ENCODE measurements around the gene CPOX. TPM values are rescaled to one million over a fixed set of nuclear protein-coding genes. Genes with fewer than 3 reads are reported as not detected.

The CPOX gene
- total RNA-seq, 4 donors from 2014 or later: 9.8 to 25.6 (median 15.1) TPM

DNA sequence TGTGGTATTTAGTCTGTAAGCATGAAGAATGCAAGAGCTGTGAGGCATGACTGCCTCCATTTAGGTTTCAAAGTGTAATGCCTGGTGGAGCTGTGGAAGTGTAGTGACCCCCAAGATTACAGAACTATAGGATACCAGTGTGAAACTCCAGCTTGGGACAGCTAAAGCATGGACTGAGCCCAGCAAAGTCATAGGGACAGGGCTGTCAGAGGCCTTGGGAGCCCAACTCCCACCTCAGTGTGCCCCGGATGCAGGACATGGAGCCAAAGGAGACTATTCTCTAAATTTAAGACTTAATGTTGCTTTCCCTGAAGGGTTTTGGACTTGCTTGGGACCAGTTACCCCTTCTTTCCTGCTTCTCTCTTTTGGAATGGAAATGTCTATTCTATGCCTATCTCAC lies 50.8 kb downstream of the CPOX start:
- intact Hi-C loops (cut with DNase I; ENCODE audit: low total_unique reads): no loop called here
- ATAC-seq (no peak), DNase-seq (no peak)
- Histone ChIP-seq H3K4me3 (no peak overlapping the region), H3K27ac (no peak overlapping the region), H3K9me3 (no peaks in the 10 kb centered on the region), H3K36me3 (no peaks in the 10 kb centered on the region), H3K4me1 (no peaks in the 10 kb centered on the region), H3K27me3 (no peaks in the 10 kb centered on the region)
- TF ChIP-seq, protein P1, sequence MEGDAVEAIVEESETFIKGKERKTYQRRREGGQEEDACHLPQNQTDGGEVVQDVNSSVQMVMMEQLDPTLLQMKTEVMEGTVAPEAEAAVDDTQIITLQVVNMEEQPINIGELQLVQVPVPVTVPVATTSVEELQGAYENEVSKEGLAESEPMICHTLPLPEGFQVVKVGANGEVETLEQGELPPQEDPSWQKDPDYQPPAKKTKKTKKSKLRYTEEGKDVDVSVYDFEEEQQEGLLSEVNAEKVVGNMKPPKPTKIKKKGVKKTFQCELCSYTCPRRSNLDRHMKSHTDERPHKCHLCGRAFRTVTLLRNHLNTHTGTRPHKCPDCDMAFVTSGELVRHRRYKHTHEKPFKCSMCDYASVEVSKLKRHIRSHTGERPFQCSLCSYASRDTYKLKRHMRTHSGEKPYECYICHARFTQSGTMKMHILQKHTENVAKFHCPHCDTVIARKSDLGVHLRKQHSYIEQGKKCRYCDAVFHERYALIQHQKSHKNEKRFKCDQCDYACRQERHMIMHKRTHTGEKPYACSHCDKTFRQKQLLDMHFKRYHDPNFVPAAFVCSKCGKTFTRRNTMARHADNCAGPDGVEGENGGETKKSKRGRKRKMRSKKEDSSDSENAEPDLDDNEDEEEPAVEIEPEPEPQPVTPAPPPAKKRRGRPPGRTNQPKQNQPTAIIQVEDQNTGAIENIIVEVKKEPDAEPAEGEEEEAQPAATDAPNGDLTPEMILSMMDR (IDR thresholded peaks at IDR 0.05 in 4 of 5, conservative IDR thresholded peaks at IDR 0.05 in 1 of 5): no peak
- no peak for TF ChIP-seq POLR2A (IDR thresholded peaks at IDR 0.05)
- in situ Hi-C loops (cut with MboI; ENCODE audit: low sequenced_read_pairs in 4 of 4): no loop called here

DNA sequence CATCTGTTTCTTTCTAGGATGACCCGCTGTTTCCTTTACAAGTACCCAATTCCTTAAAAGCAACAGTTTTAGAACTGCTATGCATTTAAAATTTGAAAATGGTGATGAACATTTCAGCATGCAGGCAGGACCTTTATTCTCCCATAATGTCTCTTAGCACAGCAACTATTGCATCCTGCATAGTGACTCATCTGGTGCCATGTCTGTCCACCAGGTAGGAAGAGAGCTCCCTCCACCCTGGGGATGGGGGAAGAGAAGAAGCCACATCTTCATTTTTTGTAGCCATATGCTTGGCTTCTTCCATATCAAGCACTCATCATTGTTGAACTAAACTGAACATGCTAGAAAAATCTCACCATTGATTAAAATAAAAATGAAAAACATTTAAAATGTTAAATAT lies 51.7 kb downstream of the CPOX start:
- TF ChIP-seq, protein P1 (IDR thresholded peaks at IDR 0.05 in 4 of 5, conservative IDR thresholded peaks at IDR 0.05 in 1 of 5): no peak
- TF ChIP-seq POLR2A (IDR thresholded peaks at IDR 0.05): no peak
- in situ Hi-C loops (cut with MboI; ENCODE audit: low sequenced_read_pairs in 4 of 4) (no loop called here), intact Hi-C loops (cut with DNase I; ENCODE audit: low total_unique reads) (no loop called here)

DNA sequence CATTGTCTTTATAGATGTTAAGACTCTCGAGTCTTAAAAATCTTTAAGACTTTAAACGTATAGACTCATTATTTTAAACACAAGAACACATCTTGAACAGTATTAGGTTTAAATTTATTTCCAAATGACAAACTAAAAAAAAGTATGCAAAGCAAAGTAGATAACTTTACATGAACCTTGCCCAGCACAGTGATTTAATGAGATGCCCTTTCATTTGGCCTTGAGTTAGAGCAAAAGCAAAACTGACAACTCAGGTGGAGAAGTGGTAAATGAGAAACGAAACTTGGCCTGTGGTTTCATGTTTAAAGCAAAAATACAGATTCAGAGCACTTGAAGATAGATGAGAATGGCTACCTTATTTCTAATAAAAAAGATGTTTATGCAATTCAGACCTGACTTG lies 53.1 kb downstream of the CPOX start:
- DNase-seq: no peak
- in situ Hi-C loops (cut with MboI; ENCODE audit: low sequenced_read_pairs in 4 of 4): no loop called here

More for the DNA sequence above, 51.7 kb downstream of the CPOX start:
- Histone ChIP-seq H3K36me3 (no peaks in the 10 kb centered on the region), H3K9me3 (no peaks in the 10 kb centered on the region), H3K27me3 (no peaks in the 10 kb centered on the region), H3K4me1 (no peaks in the 10 kb centered on the region), H3K27ac (no peak overlapping the region), H3K4me3 (no peak overlapping the region)
- DNase-seq: no peak
- no peak for ATAC-seq

DNA sequence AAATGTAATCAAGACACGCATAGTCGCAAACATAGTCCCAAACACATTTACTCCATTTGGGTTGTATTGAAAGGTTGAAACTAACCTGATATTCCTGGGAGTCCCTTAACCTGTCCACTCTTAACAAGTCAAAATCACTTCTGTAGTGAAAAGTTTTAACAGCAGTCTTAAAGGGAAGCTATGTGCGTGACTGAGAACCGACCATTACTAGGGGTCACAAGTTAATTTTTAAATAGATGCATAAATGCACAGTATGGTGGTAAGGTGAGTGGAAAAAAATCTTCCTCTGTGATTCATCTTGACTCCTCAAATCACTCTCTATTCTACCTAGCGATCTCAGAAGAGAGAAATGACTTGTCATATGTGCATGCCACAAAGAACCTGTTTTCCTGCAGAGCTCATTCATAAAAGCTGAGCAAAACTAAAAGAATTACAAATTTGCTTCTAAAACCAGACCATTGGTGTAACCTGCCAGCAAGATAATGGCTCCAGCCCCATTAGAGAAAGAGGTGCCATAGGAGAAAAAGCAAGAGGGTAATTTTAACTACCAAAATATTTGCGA lies 56.9 kb downstream of the CPOX start:
- intact Hi-C loops (cut with DNase I; ENCODE audit: low total_unique reads) (no loop called here), in situ Hi-C loops (cut with MboI; ENCODE audit: low sequenced_read_pairs in 4 of 4) (no loop called here)
- Histone ChIP-seq H3K36me3 (no peaks in the 10 kb centered on the region), H3K9me3 (no peaks in the 10 kb centered on the region), H3K4me3 (no peak overlapping the region), H3K27me3 (no peaks in the 10 kb centered on the region), H3K27ac (no peak overlapping the region), H3K4me1 (no peaks in the 10 kb centered on the region)
- ATAC-seq (no peak), DNase-seq (no peak)
- no peak for TF ChIP-seq POLR2A (IDR thresholded peaks at IDR 0.05)
- TF ChIP-seq, protein P1 (IDR thresholded peaks at IDR 0.05 in 4 of 5, conservative IDR thresholded peaks at IDR 0.05 in 1 of 5): no peak

More for the DNA sequence above, 53.1 kb downstream of the CPOX start:
- Histone ChIP-seq H3K4me1 (no peaks in the 10 kb centered on the region), H3K27ac (no peak overlapping the region), H3K27me3 (no peaks in the 10 kb centered on the region), H3K9me3 (no peaks in the 10 kb centered on the region), H3K4me3 (no peak overlapping the region), H3K36me3 (no peaks in the 10 kb centered on the region)
- no peak for ATAC-seq
- TF ChIP-seq, protein P1 (IDR thresholded peaks at IDR 0.05 in 4 of 5, conservative IDR thresholded peaks at IDR 0.05 in 1 of 5): no peak
- TF ChIP-seq POLR2A (IDR thresholded peaks at IDR 0.05): no peak
- intact Hi-C loops (cut with DNase I; ENCODE audit: low total_unique reads): no loop called here

DNA sequence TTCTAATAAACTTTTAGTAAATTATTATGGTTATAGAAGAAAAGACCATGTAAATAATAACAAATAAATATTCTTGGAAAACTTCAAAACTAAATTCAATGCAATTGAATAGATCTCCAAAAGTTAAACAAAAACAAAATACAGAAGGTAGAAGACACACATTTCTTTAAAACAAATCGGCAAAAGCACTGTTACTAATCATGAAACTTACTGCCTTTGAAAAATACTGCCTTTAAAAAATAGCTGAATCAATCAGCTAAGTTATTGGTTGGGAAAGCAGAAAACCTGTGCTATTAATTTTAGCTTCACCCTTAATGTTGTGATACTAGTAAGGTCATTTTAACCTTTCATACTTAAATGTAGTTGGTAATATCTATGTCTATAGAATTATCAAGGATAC lies 58.7 kb downstream of the CPOX start:
- in situ Hi-C loops (cut with MboI; ENCODE audit: low sequenced_read_pairs in 4 of 4): no loop called here
- no peaks in the 10 kb centered on the region for H3K9me3 ChIP-seq
- intact Hi-C loops (cut with DNase I; ENCODE audit: low total_unique reads): no loop called here

More for the DNA sequence above, 58.7 kb downstream of the CPOX start:
- DNase-seq (no peak), ATAC-seq (no peak)
- no peaks in the 10 kb centered on the region for H3K27me3 ChIP-seq
- no peak overlapping the region for H3K27ac ChIP-seq
- H3K4me1 ChIP-seq: no peaks in the 10 kb centered on the region
- no peak overlapping the region for H3K4me3 ChIP-seq
- H3K36me3 ChIP-seq: no peaks in the 10 kb centered on the region
- TF ChIP-seq, protein P1 (IDR thresholded peaks at IDR 0.05 in 4 of 5, conservative IDR thresholded peaks at IDR 0.05 in 1 of 5): no peak
- no peak for TF ChIP-seq POLR2A (IDR thresholded peaks at IDR 0.05)

Data from gastrocnemius medialis (tissue), 4 donors.